WI38 (cell line): ENCODE results near the gene GCH1.

Source experiments
- H3K4me3 ChIP-seq: 2 replicates; pipeline ENCODE4 v1.5.1; 2011; ENCODE audit warnings: low read depth, mild to moderate bottlenecking, control low read depth, low read length
- CTCF ChIP-seq: IDR thresholded peaks from 2 replicates; pipeline ENCODE4 v1.5.1; 2012; ENCODE audit warnings: low read depth, mild to moderate bottlenecking, control low read depth, low read length

GCH1 gene

GRCh38 chr14:54856152-54856551, 46.5 kb downstream of the GCH1 start:
- H3K4me3 ChIP-seq: no peak overlapping the region
- TF ChIP-seq CTCF: no peak

- TF ChIP-seq CTCF: no peak
- H3K4me3 ChIP-seq: no peak overlapping the region
Measured at GRCh38 chr14:54854181-54854580, 48.4 kb downstream of the GCH1 start.

GRCh38 chr14:54853339-54853738, 49.3 kb downstream of the GCH1 start:
- no peak overlapping the region for H3K4me3 ChIP-seq
- no peak for TF ChIP-seq CTCF

GRCh38 chr14:54852215-54852614, 50.4 kb downstream of the GCH1 start:
- no peak overlapping the region for H3K4me3 ChIP-seq
- TF ChIP-seq CTCF: no peak

- no peak for TF ChIP-seq CTCF
- H3K4me3 ChIP-seq: no peak overlapping the region
Measured at GRCh38 chr14:54848910-54849309, 53.7 kb downstream of the GCH1 start.

GRCh38 chr14:54845641-54846040, 57.0 kb downstream of the GCH1 start:
- no peak overlapping the region for H3K4me3 ChIP-seq
- no peak for TF ChIP-seq CTCF

- TF ChIP-seq CTCF: no peak
- H3K4me3 ChIP-seq: no peak overlapping the region
Measured at GRCh38 chr14:54844479-54844878, 58.1 kb downstream of the GCH1 start.

GRCh38 chr14:54840798-54841197, 61.8 kb downstream of the GCH1 start:
- no peak overlapping the region for H3K4me3 ChIP-seq
- no peak for TF ChIP-seq CTCF
